DND-41 (cell line): ENCODE measurements around the gene ASIC1.

ENCODE experiments used
- EZH2 ChIP-seq: IDR thresholded peaks from 3 replicates; pipeline ENCODE4 v1.6.1; 2012; ENCODE audit warnings: borderline replicate concordance, low read depth, mild to moderate bottlenecking, moderate library complexity, low read length, inconsistent platforms; ENCODE audit not compliant: severe bottlenecking
- TF ChIP-seq, protein P1 (sequence below): IDR thresholded peaks from 2 replicates; pipeline ENCODE4 v1.5.1; 2012; ENCODE audit warnings: borderline replicate concordance, low read length, moderate library complexity, mild to moderate bottlenecking; ENCODE audit not compliant: poor library complexity, severe bottlenecking; ENCODE audit errors: extremely low read depth

DNA sequence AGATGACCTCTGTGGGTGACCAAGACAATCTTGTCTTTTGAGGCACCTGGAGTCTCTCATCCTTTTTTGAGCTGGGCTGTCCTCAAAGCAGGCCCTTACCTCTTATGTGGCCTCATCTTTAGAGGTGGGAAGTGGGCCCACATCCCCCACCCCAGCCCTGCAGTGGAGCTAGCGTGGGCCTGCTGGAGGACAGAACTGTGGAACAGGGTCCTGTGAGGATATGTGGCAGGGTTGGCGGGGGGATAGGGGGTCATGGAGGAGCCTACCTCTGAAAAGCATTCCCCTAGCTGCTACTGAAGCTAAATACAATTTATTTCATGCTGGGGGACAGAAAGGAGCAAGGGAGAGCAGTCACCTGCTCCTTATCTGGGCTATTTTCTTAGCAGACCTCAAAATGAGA lies 46.0 kb downstream of the ASIC1 start:
- TF ChIP-seq, protein P1, sequence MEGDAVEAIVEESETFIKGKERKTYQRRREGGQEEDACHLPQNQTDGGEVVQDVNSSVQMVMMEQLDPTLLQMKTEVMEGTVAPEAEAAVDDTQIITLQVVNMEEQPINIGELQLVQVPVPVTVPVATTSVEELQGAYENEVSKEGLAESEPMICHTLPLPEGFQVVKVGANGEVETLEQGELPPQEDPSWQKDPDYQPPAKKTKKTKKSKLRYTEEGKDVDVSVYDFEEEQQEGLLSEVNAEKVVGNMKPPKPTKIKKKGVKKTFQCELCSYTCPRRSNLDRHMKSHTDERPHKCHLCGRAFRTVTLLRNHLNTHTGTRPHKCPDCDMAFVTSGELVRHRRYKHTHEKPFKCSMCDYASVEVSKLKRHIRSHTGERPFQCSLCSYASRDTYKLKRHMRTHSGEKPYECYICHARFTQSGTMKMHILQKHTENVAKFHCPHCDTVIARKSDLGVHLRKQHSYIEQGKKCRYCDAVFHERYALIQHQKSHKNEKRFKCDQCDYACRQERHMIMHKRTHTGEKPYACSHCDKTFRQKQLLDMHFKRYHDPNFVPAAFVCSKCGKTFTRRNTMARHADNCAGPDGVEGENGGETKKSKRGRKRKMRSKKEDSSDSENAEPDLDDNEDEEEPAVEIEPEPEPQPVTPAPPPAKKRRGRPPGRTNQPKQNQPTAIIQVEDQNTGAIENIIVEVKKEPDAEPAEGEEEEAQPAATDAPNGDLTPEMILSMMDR, result no peak
- TF ChIP-seq EZH2, result no peak
